GM19372 (cell line): ENCODE results near the gene NAALADL2.
"Not testable (repeated sequence)": the region's sequence is repeated elsewhere in the genome, so short reads cannot be mapped to it uniquely, and the experiment has no call there.

ENCODE experiments used
- ATAC-seq: cut with Tn5 transposase; IDR thresholded peaks from one replicate; pipeline ENCODE4 v1.9.1; 2021; ENCODE audit warnings: mild to moderate bottlenecking, low read depth, moderate library complexity; ENCODE audit not compliant: unreplicated experiment

Gene NAALADL2

GRCh38 chr3:175066617-175067415 lies 207.7 kb downstream of the NAALADL2 start:
- no peak for ATAC-seq

DNA sequence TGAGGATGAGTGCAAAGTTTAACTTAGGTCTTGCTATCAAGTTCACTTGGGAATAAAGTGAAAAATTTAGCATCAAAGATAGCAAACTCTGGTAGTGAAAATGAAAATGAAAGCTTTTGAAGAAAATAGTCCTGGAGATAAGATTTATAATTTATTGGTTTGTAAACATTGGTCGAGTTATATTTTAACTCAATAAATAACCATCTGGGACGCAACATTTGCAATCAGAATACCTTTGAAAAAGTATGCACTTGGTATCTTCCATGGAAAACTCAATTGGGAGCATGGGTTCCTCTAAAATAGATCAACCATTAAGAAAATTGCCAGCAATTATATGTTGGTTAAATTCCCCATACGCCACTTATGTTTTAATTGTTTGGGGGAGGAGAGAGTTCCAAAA lies 209.5 kb downstream of the NAALADL2 start:
- no peak for ATAC-seq

GRCh38 chr3:175070946-175071345 lies 211.8 kb downstream of the NAALADL2 start:
- ATAC-seq: no peak

DNA sequence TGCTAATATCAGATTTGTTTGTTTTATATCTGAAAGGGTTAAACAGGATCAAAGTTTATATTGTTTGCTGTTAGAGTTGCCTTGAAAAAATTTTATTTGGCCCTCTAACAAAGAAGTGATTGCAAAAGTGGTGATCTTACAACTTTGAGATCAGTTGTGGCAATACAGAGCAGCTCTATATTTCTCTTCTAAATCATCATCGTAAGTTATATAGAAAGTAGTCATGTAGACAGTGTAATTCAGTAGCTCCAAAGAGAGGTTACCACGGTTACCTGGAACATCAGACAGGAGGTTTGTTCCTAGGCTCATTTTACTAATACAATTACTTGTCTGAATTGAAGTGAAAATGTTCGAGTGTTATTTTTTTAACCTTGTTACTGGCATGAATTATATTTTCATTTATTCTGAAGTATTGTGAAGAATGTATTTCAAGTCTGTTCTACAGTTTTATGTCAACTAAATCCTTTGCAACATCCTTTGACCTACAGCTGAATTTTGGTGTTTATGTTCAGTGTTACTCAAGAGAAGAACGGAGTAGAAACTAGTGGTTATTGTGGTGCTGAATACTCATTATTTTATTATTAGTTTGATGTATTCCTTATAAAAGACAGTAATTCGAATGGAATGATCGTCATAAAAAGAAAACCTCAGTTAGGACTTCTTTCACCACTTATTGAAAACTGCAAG lies 214.2 kb downstream of the NAALADL2 start:
- ATAC-seq: no peak

- no peak for ATAC-seq
These were observed 216.1 kb downstream of the NAALADL2 start for GRCh38 chr3:175075269-175075668.

GRCh38 chr3:175077216-175077615 lies 218.1 kb downstream of the NAALADL2 start:
- no peak for ATAC-seq

DNA sequence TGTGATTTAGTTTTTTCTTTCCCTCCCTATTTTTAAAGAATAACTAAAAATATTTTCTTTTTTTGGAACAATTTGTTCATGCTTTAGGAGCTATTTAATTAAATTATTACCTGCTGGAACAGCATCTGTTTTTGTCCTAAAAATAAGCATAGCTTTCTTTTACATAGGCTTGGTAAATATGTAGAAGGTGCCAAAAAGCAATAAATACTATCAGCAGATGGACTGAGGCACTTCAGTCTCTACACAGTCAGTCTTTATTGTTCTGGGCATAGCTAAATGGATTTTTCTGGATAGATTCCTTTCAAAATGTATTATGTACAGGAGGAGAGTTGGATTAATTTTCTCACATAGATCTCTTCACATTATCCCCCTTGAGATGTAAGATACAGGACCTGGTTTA lies 223.5 kb downstream of the NAALADL2 start:
- no peak for ATAC-seq

GRCh38 chr3:175087128-175087527 lies 228.0 kb downstream of the NAALADL2 start:
- ATAC-seq: not testable (repeated sequence)

GRCh38 chr3:175088766-175089380 lies 229.7 kb downstream of the NAALADL2 start:
- ATAC-seq: no peak

DNA sequence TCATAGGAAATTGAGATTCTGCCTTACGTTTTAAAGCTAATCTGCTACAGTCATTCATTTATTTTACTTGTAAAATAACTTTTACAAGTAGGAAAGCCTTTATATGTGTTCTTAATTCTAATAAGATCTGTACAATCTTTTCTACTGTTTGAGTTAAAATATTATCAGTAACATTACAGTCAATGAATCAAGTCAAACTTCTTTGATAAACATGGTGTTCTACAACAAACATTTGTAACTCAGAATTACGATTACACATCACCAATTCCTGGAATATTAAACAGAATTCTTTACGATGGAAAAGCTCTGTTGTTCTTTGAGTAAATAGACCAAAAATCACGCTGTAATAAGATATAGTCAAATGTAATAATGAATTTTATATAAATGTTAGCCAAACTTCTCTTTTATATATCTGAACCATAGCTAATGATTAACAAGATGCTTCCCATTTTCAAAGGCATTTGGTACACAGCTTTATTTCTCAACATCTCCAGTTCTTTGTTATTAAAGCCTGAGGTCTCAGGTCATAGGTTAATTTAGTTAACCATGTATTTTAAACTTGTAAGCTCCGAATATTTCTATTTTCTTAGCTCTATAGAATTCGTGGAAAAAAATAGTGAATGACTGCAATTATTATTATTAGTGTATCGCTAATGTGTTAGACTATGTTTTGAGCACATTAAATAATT lies 232.4 kb downstream of the NAALADL2 start:
- no peak for ATAC-seq

- ATAC-seq: no peak
These were observed 234.6 kb downstream of the NAALADL2 start for GRCh38 chr3:175093748-175094147.

DNA sequence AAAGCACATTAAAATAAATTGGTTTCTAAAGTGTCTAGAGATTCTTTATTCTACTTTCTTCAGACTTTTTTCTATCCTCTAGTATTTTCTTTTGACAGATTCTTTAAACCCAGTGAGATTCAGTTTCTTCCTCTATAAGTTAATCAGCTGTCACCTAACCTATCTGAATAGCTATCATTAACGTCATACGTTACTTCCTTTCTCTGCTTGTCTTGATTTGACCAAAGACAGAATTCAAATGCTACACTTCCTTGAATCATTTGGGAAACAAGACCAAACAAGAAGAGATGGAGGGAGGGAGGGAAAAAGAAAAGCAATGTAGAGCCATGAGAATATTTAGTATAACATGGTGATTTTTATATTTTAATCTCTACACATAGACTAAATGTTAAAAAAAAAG lies 235.2 kb downstream of the NAALADL2 start:
- no peak for ATAC-seq

- ATAC-seq: no peak
These were observed 239.5 kb downstream of the NAALADL2 start for GRCh38 chr3:175098644-175099043.

DNA sequence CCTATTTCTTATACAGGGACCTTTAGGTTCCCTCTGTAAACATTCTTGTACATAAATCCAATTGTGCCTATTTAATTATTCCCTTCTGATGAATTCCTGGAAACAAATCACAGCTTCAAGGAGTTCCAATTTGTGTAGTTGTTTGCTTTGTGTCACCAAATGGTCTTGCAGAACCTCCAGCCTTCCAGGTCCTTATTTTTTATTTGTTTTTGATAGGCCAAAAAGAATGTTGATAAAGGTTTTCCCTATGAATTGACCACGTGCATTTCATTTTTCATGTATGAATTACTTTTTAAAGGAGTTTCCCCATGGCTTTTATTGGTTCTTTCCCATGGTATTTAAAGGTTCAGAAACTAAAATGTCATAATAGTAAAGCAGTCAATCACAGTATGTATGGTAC lies 243.0 kb downstream of the NAALADL2 start:
- no peak for ATAC-seq

GRCh38 chr3:175103298-175103697 lies 244.2 kb downstream of the NAALADL2 start:
- ATAC-seq: no peak

- ATAC-seq: no peak
These were observed 245.9 kb downstream of the NAALADL2 start for GRCh38 chr3:175105066-175105465.

- no peak for ATAC-seq
These were observed 248.1 kb downstream of the NAALADL2 start for GRCh38 chr3:175107231-175107630.

DNA sequence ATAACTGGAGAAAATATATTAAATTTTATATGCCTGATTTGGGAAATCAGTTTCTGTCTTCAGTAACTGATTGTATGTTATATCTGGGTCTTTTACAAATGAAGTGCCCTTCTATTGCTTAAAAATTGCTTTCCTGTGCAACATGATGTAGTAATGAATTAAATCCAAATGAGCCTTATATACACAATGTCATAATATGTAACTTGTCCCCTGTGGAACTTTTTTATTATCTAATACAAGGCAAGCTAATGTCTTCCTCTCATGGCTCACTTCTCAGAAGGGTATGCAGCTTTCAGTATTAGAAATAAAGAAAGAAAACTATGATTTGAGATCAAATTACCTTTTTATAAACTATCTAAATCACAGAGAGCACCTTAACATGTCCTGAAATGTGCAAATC lies 248.9 kb downstream of the NAALADL2 start:
- no peak for ATAC-seq

DNA sequence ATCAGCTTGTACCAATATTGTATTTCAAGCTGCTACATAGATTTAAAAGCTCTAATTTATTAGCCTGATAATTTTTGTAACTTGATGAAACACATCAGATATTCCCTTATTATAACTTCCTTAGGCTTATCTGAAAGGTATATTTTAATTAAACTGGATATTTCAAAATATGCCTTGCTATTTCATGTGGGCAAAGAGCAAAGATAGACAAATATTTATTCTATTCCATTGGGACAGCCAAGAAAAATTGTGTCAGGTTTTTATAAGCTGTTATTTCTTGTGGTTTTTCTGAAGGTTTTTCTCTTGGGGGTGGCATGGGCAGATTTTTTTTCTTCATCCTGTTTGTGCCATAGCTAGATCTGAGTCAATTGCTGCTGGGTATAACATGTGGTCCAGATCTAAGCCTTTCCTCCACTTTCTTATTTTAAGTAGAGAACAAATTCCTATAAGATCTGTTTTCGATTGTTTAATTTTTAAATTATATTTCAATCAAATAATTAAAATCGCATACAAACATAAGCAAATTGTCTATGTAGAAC lies 249.5 kb downstream of the NAALADL2 start:
- no peak for ATAC-seq

- no peak for ATAC-seq
These were observed 251.9 kb downstream of the NAALADL2 start for GRCh38 chr3:175111036-175111435.
